NB4 (cell line): ENCODE data around the gene SV2C.

ENCODE experiments used
- DNase-seq: peaks from one replicate; pipeline ENCODE4 v3.0.0; 2010; ENCODE audit warnings: low read depth
- H3K4me3 ChIP-seq: one replicate; pipeline ENCODE4 v1.5.1; 2011; ENCODE audit warnings: mild to moderate bottlenecking, low read depth, low read length, moderate library complexity
- CTCF ChIP-seq: IDR thresholded peaks from one replicate; pipeline ENCODE4 v1.5.1; 2012; ENCODE audit warnings: low read depth, low read length
- MYC ChIP-seq: IDR thresholded peaks from 2 replicates; pipeline ENCODE4 v1.6.1; 2011; ENCODE audit warnings: low read depth, low read length
- POLR2A ChIP-seq: IDR thresholded peaks from 2 replicates; pipeline ENCODE4 v1.6.1; 2011; ENCODE audit warnings: mild to moderate bottlenecking; ENCODE audit not compliant: insufficient read length; ENCODE audit errors: extremely low read depth
- TF ChIP-seq, protein P1 (sequence below): IDR thresholded peaks from 2 replicates; pipeline ENCODE4 v1.6.1; 2011; ENCODE audit warnings: low read depth, low read length

Gene SV2C

GRCh38 chr5:76125346-76125745 lies 42.2 kb downstream of the SV2C start:
- H3K4me3 ChIP-seq = no peak overlapping the region
- TF ChIP-seq, protein P1, sequence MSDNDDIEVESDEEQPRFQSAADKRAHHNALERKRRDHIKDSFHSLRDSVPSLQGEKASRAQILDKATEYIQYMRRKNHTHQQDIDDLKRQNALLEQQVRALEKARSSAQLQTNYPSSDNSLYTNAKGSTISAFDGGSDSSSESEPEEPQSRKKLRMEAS = no peak
- TF ChIP-seq MYC (no peak), CTCF (no peak), POLR2A (no peak)
- DNase-seq = no peak

DNA sequence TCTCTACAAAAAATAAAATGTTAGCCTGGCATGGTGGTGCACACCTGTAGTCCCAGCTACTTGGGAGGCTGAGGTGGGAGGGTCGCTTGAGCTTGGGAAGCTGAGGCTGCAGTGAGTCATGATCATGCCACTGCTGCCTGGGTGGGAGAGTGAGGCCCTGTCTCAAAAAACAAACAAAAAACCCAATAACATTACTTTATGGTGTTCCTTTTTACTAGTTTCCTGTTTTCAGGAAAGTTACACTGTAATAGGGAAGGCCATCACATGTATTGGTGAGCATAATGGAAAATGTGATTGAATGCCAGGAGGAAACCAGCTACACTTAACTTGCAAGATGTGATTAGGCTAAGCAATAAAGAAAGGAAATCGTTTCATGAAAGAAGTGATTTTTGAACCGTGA lies 42.7 kb downstream of the SV2C start:
- no peak for DNase-seq
- no peak overlapping the region for H3K4me3 ChIP-seq
- TF ChIP-seq, protein P1 = no peak
- TF ChIP-seq MYC (no peak), POLR2A (no peak), CTCF (no peak)

DNA sequence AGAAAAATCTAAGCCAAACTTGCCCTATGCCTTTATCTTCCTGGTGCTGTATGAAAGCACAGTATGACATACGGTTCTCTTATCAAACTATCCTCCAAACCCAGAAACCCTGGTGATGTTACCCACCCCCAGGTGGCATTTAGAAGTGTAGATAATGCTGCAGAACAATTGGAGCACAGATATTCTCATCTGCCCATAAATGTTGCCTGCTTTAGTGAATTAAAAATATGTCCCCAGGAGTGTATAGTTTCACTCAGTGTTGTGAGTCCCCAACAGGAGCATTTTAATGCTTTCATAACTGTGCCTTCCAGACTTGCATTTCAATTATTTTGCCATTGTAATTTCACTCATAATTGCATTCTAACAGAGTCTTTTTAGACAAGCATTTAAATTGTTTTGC lies 50.8 kb downstream of the SV2C start:
- H3K4me3 ChIP-seq = no peak overlapping the region
- TF ChIP-seq POLR2A (no peak), MYC (no peak), CTCF (no peak)
- DNase-seq = no peak

GRCh38 chr5:76134646-76135045 lies 51.5 kb downstream of the SV2C start:
- TF ChIP-seq MYC = no peak
- TF ChIP-seq, protein P1 = no peak
- TF ChIP-seq CTCF = no peak
- TF ChIP-seq POLR2A = no peak
- H3K4me3 ChIP-seq = no peak overlapping the region
- no peak for DNase-seq

GRCh38 chr5:76137887-76138542 lies 54.8 kb downstream of the SV2C start:
- TF ChIP-seq, protein P1 = no peak
- TF ChIP-seq CTCF (no peak), POLR2A (no peak), MYC (no peak)
- H3K4me3 ChIP-seq = no peak overlapping the region
- DNase-seq = no peak

DNA sequence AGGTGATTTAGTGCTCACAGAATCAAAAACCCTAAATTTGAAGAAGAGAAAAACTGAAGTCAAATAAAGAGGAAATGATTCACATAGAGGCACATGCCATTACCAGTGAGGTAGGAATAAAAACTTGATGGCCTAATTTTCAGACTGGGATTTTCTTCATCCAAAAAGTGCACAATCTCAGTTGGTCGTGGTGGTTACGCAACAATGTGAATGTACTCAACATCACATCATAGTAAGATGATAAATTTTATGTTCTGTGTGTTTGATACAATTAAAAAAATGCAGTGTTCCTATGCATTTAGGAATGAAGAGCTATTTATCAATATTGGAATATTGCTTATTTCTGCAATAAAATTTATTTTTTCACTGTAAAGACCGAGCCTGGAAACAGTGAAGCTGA lies 60.7 kb downstream of the SV2C start:
- no peak for TF ChIP-seq CTCF
- TF ChIP-seq POLR2A = no peak
- TF ChIP-seq MYC = no peak
- TF ChIP-seq, protein P1 = no peak
- no peak overlapping the region for H3K4me3 ChIP-seq
- no peak for DNase-seq
